HEK293T (cell line): ENCODE data around the gene COL1A1.

Experiments
- ARNT ChIP-seq: fragments of 450-650 bp; IDR thresholded peaks from 2 replicates; pipeline ENCODE4 v1.6.1; 2017; ENCODE audit warnings: mild to moderate bottlenecking
- BHLHE40 ChIP-seq: fragments of 450-650 bp; IDR thresholded peaks from 2 replicates; pipeline ENCODE4 v1.6.1; 2016; ENCODE audit warnings: mild to moderate bottlenecking, moderate library complexity, borderline replicate concordance
- CTBP1 ChIP-seq: fragments of 450-650 bp; IDR thresholded peaks from 2 replicates; pipeline ENCODE4 v1.6.1; 2016; ENCODE audit warnings: borderline replicate concordance
- FOXK2 ChIP-seq: fragments of 450-650 bp; IDR thresholded peaks from 2 replicates; pipeline ENCODE4 v1.6.1; 2016; ENCODE audit warnings: mild to moderate bottlenecking
- FOXM1 ChIP-seq: fragments of 450-650 bp; IDR thresholded peaks from 2 replicates; pipeline ENCODE4 v1.6.1; 2017; ENCODE audit warnings: mild to moderate bottlenecking, borderline replicate concordance
- LEF1 ChIP-seq: fragments of 450-650 bp; IDR thresholded peaks from 2 replicates; pipeline ENCODE4 v1.6.1; 2017; ENCODE audit warnings: mild to moderate bottlenecking, borderline replicate concordance
- NFRKB ChIP-seq: fragments of 450-650 bp; IDR thresholded peaks from 2 replicates; pipeline ENCODE4 v1.6.1; 2016; ENCODE audit warnings: mild to moderate bottlenecking, moderate library complexity
- SP1 ChIP-seq: fragments of 450-650 bp; IDR thresholded peaks from 2 replicates; pipeline ENCODE4 v1.6.1; 2017
- SUZ12 ChIP-seq: fragments of 450-650 bp; IDR thresholded peaks from 2 replicates; pipeline ENCODE4 v1.6.1; 2016; ENCODE audit warnings: mild to moderate bottlenecking
- TARDBP ChIP-seq: fragments of 450-650 bp; IDR thresholded peaks from 2 replicates; pipeline ENCODE4 v1.6.1; 2016
- ZNF384 ChIP-seq: fragments of 450-650 bp; IDR thresholded peaks from 2 replicates; pipeline ENCODE4 v1.6.1; 2016
- TF ChIP-seq, protein P1 (sequence below): fragments of 450-650 bp; IDR thresholded peaks from 2 replicates; pipeline ENCODE4 v1.6.1; 2016

GRCh38 chr17:50221266-50221863, 19.9 kb upstream of the COL1A1 start:
- no peak for TF ChIP-seq SP1
- TF ChIP-seq BHLHE40, result no peak
- TF ChIP-seq CTBP1, result no peak
- TF ChIP-seq FOXM1, result no peak
- TF ChIP-seq FOXK2, result no peak
- no peak for TF ChIP-seq TARDBP
- TF ChIP-seq, protein P1, sequence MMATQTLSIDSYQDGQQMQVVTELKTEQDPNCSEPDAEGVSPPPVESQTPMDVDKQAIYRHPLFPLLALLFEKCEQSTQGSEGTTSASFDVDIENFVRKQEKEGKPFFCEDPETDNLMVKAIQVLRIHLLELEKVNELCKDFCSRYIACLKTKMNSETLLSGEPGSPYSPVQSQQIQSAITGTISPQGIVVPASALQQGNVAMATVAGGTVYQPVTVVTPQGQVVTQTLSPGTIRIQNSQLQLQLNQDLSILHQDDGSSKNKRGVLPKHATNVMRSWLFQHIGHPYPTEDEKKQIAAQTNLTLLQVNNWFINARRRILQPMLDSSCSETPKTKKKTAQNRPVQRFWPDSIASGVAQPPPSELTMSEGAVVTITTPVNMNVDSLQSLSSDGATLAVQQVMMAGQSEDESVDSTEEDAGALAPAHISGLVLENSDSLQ, result no peak
- TF ChIP-seq SUZ12, result no peak
- TF ChIP-seq ARNT, result no peak
- TF ChIP-seq ZNF384, result no peak
- TF ChIP-seq NFRKB, result no peak
- no peak for TF ChIP-seq LEF1
